OCI-LY3 (cell line): ENCODE data around the gene IL17RB.

Experiments used
- H2AFZ ChIP-seq: fragments of 200-600, 300-600 bp; shearing (Covaris generic); 2 replicates; pipeline ENCODE4 v1.6.0; 2014; ENCODE audit warnings: antibody characterized with exemption, low read depth, low read length
- H3K27ac ChIP-seq: fragments of 200-600, 300-600 bp; sonication (generic); 2 replicates; pipeline ENCODE4 v1.5.1; 2014; ENCODE audit warnings: mild to moderate bottlenecking, low read length, moderate library complexity, mixed read lengths
- H3K27me3 ChIP-seq: fragments of 200-600, 300-600 bp; sonication (generic); 2 replicates; pipeline ENCODE4 v1.6.1; 2014; ENCODE audit warnings: low read depth, low read length, mixed read lengths
- H3K36me3 ChIP-seq: fragments of 200-600, 300-600 bp; sonication (generic); replicated peaks from 2 replicates; pipeline ENCODE3; 2014; ENCODE audit warnings: low read depth, low read length, mixed read lengths
- H3K4me1 ChIP-seq: fragments of 300-600, 200-600 bp; sonication (generic); 2 replicates; pipeline ENCODE4 v1.6.1; 2014; ENCODE audit warnings: low read length, mixed read lengths
- H3K4me2 ChIP-seq: fragments of 200-600, 300-600 bp; sonication (generic); 2 replicates; pipeline ENCODE4 v1.6.1; 2014; ENCODE audit warnings: low read length, mixed read lengths
- H3K4me3 ChIP-seq: fragments of 300-600, 200-600 bp; sonication (generic); 2 replicates; pipeline ENCODE4 v1.5.1; 2014; ENCODE audit warnings: antibody characterized with exemption, mild to moderate bottlenecking, low read length, moderate library complexity
- H3K79me2 ChIP-seq: fragments of 300-600, 200-600 bp; shearing (Covaris generic); 2 replicates; pipeline ENCODE4 v1.6.1; 2014; ENCODE audit warnings: mild to moderate bottlenecking, low read length, mixed read lengths
- H3K9ac ChIP-seq: fragments of 300-600, 200-600 bp; shearing (Covaris generic); 2 replicates; pipeline ENCODE4 v1.6.0; 2014; ENCODE audit warnings: mild to moderate bottlenecking, low read length, moderate library complexity
- H3K9me3 ChIP-seq: fragments of 200-600, 300-600 bp; shearing (Covaris generic); 2 replicates; pipeline ENCODE4 v1.6.1; 2014; ENCODE audit warnings: low read length, mixed read lengths; ENCODE audit not compliant: insufficient read depth
- H4K20me1 ChIP-seq: fragments of 200-600, 300-600 bp; sonication (generic); 2 replicates; pipeline ENCODE4 v1.6.1; 2016; ENCODE audit warnings: low read length, mixed read lengths; ENCODE audit not compliant: insufficient read depth
- CTCF ChIP-seq: fragments of 200-600, 300-600 bp; sonication (generic); IDR thresholded peaks from 2 replicates; pipeline ENCODE4 v1.5.1; 2014; ENCODE audit warnings: antibody characterized with exemption, low read length, low read depth
- EZH2phosphoT487 ChIP-seq: fragments of 200-600 bp; shearing (Covaris generic); IDR thresholded peaks from 2 replicates; pipeline ENCODE4 v1.6.1; 2018; ENCODE audit warnings: antibody characterized with exemption, mixed run types, low read depth

The IL17RB gene

GRCh38 chr3:53815067-53815466 is 31.3 kb upstream of the IL17RB start:
- TF ChIP-seq CTCF, result no peak
- no peak for TF ChIP-seq EZH2phosphoT487
- Histone ChIP-seq H2AFZ (no peak overlapping the region), H3K9ac (no peak overlapping the region), H4K20me1 (no peaks in the 10 kb centered on the region), H3K4me2 (no peak overlapping the region), H3K4me1 (no peaks in the 10 kb centered on the region), H3K9me3 (no peaks in the 10 kb centered on the region), H3K4me3 (no peak overlapping the region), H3K79me2 (no peaks in the 10 kb centered on the region), H3K27me3 (no peaks in the 10 kb centered on the region), H3K27ac (no peak overlapping the region), H3K36me3 (no peaks in the 10 kb centered on the region)

DNA sequence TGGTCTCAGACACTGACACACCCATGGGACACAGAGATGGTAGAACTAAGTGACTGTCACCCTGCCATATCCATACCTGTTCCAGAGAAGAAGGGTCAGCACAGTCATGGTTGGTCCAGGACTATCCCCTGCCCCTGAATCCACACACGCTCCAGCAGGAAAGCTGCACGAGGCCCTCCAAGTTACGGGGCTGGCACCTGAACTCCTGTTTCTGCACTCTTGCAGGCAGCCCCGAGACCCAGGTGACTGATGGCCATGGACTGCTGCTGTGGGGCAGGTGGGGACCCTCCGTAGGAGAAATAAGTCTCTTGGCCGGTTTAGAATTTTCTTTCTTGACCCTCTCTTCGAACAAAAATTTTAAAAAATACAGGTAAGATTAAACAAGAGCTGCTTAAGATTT is 30.7 kb upstream of the IL17RB start:
- TF ChIP-seq CTCF (no peak), EZH2phosphoT487 (no peak)
- Histone ChIP-seq H3K36me3 (no peaks in the 10 kb centered on the region), H3K4me1 (no peaks in the 10 kb centered on the region)

GRCh38 chr3:53816425-53816824 is 29.9 kb upstream of the IL17RB start:
- no peaks in the 10 kb centered on the region for H3K36me3 ChIP-seq
- no peak overlapping the region for H2AFZ ChIP-seq
- no peaks in the 10 kb centered on the region for H3K79me2 ChIP-seq
- no peaks in the 10 kb centered on the region for H3K9me3 ChIP-seq
- peaks cover under 1% of the 10 kb centered on the region; the same call in 1 of the 2 replicates for H3K4me1 ChIP-seq
- no peak overlapping the region for H3K4me3 ChIP-seq
- no peak overlapping the region for H3K27ac ChIP-seq
- no peaks in the 10 kb centered on the region for H4K20me1 ChIP-seq
- H3K27me3 ChIP-seq, result no peaks in the 10 kb centered on the region
- H3K4me2 ChIP-seq, result no peak overlapping the region
- TF ChIP-seq CTCF (no peak), EZH2phosphoT487 (no peak)
- H3K9ac ChIP-seq, result no peak overlapping the region

More for the DNA sequence above, 30.7 kb upstream of the IL17RB start:
- no peak overlapping the region for H3K9ac ChIP-seq
- H3K4me2 ChIP-seq, result no peak overlapping the region
- no peak overlapping the region for H3K27ac ChIP-seq
- H3K4me3 ChIP-seq, result no peak overlapping the region
- H3K9me3 ChIP-seq, result no peaks in the 10 kb centered on the region
- H3K27me3 ChIP-seq, result no peaks in the 10 kb centered on the region
- H3K79me2 ChIP-seq, result no peaks in the 10 kb centered on the region
- no peaks in the 10 kb centered on the region for H4K20me1 ChIP-seq
- no peak overlapping the region for H2AFZ ChIP-seq

DNA sequence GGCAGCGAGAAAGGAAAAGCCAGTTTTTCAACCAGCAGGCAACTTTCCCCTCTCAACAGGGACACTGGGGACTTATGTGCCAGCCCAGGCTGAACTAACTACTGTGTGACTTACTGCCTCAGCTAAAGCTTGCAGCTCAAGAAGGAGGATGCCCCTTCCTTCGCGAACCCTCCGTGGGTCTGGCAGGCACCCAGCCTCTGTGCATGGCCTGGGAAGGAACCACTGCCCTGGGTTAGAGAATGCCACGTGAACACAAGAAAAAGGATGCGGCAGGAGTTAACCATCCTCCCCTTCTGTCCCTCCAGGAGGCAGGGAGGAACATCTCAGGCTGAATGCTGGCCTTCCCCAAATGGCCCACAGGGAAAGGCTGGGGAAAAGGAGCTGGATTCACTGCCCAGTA is 29.2 kb upstream of the IL17RB start:
- H2AFZ ChIP-seq, result no peak overlapping the region
- H3K27me3 ChIP-seq, result no peaks in the 10 kb centered on the region
- H3K79me2 ChIP-seq, result no peaks in the 10 kb centered on the region
- H4K20me1 ChIP-seq, result no peaks in the 10 kb centered on the region
- H3K36me3 ChIP-seq, result no peaks in the 10 kb centered on the region
- peaks cover 6% of the 10 kb centered on the region for H3K4me1 ChIP-seq
- TF ChIP-seq EZH2phosphoT487 (no peak), CTCF (no peak)
- H3K4me2 ChIP-seq, result no peak overlapping the region
- H3K9me3 ChIP-seq, result no peaks in the 10 kb centered on the region
- no peak overlapping the region for H3K4me3 ChIP-seq
- no peak overlapping the region for H3K27ac ChIP-seq
- H3K9ac ChIP-seq, result no peak overlapping the region
